BJ (cell line): ENCODE results near the gene ARHGAP8. TPM values are rescaled to one million over a fixed set of nuclear protein-coding genes. Genes with fewer than 3 reads are reported as not detected.

Experiments used
- CTCF ChIA-PET: fragments of 350-600 bp; formaldehyde crosslinking; extraction: SDS; loops from one replicate; lab custom pipeline; 2021; ENCODE audit warnings: antibody characterized with exemption, inconsistent platforms; lab: Yijun Ruan, JAX
- POLR2A ChIA-PET: fragments of 300-600 bp; sonication (Branson Sonifier 250); formaldehyde crosslinking; extraction: SDS; loops from one replicate; lab custom pipeline; 2021; ENCODE audit warnings: antibody characterized with exemption; lab: Charles Lee
- DNase-seq: peaks from one replicate; pipeline ENCODE4 v3.0.0-alpha.2; 2011; ENCODE audit warnings: low read depth
- H3K27me3 ChIP-seq: 2 replicates; pipeline ENCODE4 v1.6.0; 2011; ENCODE audit warnings: low read length; ENCODE audit not compliant: control insufficient read depth, insufficient read depth
- H3K36me3 ChIP-seq: 2 replicates; pipeline ENCODE4 v1.5.1; 2011; ENCODE audit warnings: low read length; ENCODE audit not compliant: control insufficient read depth, insufficient read depth
- H3K4me3 ChIP-seq: 2 replicates; pipeline ENCODE4 v1.5.1; 2011; ENCODE audit warnings: low read depth, mild to moderate bottlenecking, control low read depth, low read length
- polyA plus RNA-seq: library from polyadenylated mRNA; depleted of rRNA; stranded (reverse); fragments of >200 nt; gene quantifications from 2 replicates; pipeline ENCODE4 v1.2.3, GENCODE V29; 2011
- TF ChIP-seq, protein P1 (sequence below): IDR thresholded peaks from 2 replicates; pipeline ENCODE4 v1.5.1; 2011; ENCODE audit warnings: low read depth, mild to moderate bottlenecking, control low read depth, inconsistent platforms, low read length, moderate library complexity; ENCODE audit not compliant: insufficient read depth

The ARHGAP8 gene
- polyA plus RNA-seq, 1 experiment, result 0.39 TPM

DNA sequence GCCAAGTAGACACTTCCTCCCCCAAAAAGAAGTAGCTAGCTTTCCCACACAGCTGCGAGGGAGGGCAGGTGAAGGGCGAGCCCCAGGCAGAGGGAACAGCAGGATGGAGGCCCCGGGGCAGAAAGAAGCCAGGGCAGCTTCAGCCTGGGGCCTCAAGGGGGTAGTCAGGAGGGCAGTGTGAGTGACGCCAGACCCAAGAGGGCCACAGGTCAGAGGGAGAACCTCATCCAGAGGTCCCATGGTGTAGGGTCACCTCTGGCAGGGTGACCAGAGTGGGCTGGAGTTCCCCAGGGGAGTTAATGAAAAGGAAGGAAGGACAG lies 41.2 kb upstream of the ARHGAP8 start:
- DNase-seq, result no peak
- ChIA-PET POLR2A (no interaction called here), CTCF (no interaction called here)
- TF ChIP-seq, protein P1, sequence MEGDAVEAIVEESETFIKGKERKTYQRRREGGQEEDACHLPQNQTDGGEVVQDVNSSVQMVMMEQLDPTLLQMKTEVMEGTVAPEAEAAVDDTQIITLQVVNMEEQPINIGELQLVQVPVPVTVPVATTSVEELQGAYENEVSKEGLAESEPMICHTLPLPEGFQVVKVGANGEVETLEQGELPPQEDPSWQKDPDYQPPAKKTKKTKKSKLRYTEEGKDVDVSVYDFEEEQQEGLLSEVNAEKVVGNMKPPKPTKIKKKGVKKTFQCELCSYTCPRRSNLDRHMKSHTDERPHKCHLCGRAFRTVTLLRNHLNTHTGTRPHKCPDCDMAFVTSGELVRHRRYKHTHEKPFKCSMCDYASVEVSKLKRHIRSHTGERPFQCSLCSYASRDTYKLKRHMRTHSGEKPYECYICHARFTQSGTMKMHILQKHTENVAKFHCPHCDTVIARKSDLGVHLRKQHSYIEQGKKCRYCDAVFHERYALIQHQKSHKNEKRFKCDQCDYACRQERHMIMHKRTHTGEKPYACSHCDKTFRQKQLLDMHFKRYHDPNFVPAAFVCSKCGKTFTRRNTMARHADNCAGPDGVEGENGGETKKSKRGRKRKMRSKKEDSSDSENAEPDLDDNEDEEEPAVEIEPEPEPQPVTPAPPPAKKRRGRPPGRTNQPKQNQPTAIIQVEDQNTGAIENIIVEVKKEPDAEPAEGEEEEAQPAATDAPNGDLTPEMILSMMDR, result no peak
- peaks cover 12% of the 10 kb centered on the region for H3K36me3 ChIP-seq
- H3K27me3 ChIP-seq, result no peaks in the 10 kb centered on the region
- H3K4me3 ChIP-seq, result no peak overlapping the region

DNA sequence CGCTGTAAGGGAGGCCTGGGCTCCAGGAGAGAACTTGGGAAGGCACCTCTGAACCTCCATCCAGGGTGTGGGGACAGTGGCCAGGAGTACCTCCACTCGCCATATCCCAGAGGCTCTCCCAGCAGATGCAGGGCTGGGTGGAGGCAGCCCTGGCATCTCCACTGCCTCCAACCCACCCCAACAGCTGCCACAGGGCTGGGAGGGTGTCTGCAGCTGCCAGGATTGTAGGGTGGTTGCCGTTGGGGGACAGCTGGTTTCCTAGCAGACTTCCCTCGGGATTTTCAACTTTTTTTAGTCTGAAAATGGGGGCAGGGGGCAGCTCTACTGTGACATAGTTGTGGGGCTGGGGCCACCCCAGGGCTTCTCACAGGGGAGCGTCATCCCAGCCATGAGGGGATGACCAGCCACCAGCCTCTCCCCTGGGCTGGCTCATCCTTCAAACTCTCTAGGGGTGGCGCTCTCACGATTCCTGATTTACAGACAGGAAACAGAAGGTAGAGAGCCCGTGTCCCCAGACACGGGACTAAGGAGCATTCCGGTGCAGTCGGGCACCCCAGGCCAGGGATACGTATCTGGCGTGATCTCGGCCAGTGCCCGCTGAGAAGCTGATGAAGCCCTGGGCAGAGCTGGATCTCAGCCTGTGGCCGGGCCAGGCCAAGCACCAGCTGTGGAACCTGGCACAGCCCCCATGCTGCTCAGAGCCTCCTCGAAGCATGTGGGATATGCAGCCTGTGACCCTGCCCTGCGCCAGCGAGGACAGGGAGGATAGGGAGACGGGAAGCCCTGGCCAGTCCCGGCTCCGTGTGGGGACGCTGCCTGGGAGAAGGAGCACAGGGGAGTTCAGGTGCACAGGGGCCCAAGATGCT lies 40.5 kb upstream of the ARHGAP8 start:
- ChIA-PET CTCF (interaction anchor here (1.0 kb wide), 1 partner anchor 23 kb away, joined by 4 read pairs; no protein-coding TSS in a partner anchor), POLR2A (no interaction called here)
- Histone ChIP-seq H3K4me3 (no peak overlapping the region), H3K36me3 (peaks cover 15% of the 10 kb centered on the region), H3K27me3 (no peaks in the 10 kb centered on the region)
- DNase-seq, result no peak
- TF ChIP-seq, protein P1, result no peak

DNA sequence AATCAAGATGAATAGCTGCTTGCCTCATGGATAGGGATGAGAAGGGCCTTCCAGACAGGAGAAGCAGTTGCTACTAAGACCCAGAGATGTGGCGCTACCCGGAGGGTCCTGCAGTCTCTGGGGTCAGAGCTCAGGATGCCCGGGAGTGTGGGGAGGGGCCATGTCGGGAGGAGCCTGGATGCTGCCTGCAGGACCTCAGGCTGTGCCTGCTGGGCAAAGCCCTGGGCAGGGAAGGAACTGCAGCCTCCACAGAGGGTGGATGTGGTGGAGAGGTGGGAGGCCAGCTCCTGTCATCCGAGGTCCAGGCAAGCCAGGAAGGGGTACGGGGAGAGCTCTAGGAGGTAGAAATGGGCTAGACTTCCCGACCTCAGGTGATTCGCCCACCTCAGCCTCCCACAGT lies 39.4 kb upstream of the ARHGAP8 start:
- no peak overlapping the region for H3K4me3 ChIP-seq
- peaks cover 18% of the 10 kb centered on the region for H3K36me3 ChIP-seq
- no peak for DNase-seq
- TF ChIP-seq, protein P1, result no peak
- CTCF ChIA-PET, result interaction anchor here (1.0 to 1.7 kb wide), 3 partner anchors 9 to 24 kb away, joined by 4 to 5 read pairs (median 5); no protein-coding TSS in a partner anchor
- H3K27me3 ChIP-seq, result no peaks in the 10 kb centered on the region
- POLR2A ChIA-PET, result no interaction called here

DNA sequence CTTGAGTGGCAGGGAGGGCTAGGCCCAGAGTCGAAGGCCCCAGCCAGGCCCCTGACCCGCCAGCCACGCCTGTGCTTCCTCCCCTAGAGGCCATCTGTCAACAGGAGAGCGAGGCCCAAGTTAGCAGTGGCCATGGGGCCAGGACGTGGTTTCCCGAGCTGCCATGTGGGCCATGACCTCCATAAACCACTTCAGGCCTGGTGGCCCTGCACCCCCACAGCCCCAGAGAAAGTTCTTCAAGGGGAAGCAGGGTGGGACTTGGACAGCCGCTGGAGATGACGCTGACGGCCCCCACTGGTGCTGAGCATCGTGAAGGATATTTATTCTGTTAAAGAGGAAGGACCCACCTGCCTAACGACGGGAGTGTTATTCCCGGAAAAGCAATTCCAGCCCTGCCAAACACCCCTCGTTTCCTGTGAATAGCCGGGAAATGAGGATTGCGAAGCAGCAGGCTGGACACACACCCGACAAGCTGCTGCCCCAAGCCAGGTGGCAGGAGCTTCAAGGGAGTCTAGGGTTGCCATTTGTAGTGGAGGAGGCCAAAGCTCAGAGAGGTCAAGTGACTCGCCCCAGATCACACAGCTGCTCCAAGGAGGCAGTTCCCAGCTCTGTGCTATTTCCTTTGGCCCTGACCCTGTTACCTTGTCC lies 37.5 kb upstream of the ARHGAP8 start:
- CTCF ChIA-PET, result interaction anchor here (1.0 to 1.6 kb wide), 2 partner anchors 17 to 20 kb away, joined by 3 to 4 read pairs; no protein-coding TSS in a partner anchor
- Histone ChIP-seq H3K4me3 (no peak overlapping the region), H3K27me3 (no peaks in the 10 kb centered on the region), H3K36me3 (peaks cover 22% of the 10 kb centered on the region)
- POLR2A ChIA-PET, result no interaction called here
- TF ChIP-seq, protein P1, result no peak
- DNase-seq, result no peak

DNA sequence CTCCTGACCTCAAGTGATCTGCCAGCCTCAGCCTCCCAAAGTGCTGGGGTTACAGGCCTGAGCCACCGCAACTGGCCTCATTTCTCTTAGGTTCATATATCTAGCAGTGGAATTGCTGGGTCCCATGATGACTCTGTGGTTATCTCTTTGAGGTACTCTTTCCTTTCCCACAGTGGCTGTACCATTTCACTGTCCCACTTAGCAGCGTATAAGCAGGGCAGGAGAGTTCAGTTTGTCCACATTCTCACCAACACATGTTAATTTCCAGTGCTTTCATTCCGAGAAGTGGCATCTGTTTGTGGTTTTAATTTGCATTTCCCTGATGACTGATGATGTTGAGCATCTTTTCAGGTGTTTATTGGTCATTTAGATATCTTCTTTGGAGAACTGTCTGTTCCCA lies 34.0 kb upstream of the ARHGAP8 start:
- H3K27me3 ChIP-seq, result no peaks in the 10 kb centered on the region
- TF ChIP-seq, protein P1, result no peak
- POLR2A ChIA-PET, result no interaction called here
- no peak overlapping the region for H3K4me3 ChIP-seq
- no peak for DNase-seq
- CTCF ChIA-PET, result no interaction called here
- H3K36me3 ChIP-seq, result peaks cover 37% of the 10 kb centered on the region
